ENCODE results near the gene PRKAR1B. TPM values are rescaled to one million over a fixed set of nuclear protein-coding genes. Genes with fewer than 3 reads are reported as not detected.
"Not testable (repeated sequence)": the region's sequence is repeated elsewhere in the genome, so short reads cannot be mapped to it uniquely, and the experiment has no call there.

Gene PRKAR1B
- total RNA-seq, 1 donor from 2014 or later = 19.9 TPM

DNA sequence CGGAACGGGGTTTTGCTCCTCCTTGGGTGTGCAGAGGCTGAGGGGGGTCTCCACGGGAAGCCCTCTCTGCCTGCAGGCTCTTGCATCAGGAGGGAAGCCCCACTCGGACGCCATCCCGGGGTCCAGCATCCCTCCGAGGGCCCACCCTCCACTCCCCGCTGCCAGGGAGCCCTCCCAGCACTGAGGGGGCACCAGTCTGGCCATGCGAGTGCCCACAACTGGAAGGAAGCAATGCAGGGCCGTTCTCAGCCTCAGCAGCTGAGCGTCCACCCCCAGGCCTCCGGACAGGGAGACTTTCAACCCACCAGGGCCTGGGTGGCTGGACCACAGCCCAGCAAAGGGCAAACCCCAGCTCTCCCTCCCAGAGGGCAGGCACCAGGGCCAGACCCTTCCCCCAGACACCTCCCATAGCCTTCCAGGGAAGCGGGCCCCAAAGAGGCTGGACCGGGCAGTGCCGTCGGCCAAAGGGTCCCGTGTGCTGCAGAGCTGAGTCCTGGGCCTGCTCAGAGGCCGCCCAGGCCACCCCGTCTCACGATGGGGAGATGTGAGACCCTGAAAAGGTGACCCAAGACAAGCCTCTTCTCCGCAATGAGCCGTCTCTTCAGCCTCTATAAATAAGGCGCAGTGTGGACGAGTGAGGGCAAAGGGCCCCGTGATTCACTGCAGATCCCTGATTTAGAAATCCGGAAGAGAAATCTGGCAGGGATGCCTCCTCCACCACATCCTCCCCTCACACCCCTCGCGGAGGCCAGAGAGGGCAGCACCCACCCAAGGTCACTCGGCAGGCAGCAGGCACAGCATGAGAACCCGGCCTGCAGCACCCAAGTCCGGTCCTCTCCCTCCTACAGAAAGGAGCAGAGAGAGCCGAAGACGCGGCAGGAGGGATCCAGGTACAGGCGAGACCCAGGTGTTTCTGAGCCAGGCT is 82.4 kb downstream of the PRKAR1B start:
- DNase-seq (ENCODE audit: low spot score) = no peak

DNA sequence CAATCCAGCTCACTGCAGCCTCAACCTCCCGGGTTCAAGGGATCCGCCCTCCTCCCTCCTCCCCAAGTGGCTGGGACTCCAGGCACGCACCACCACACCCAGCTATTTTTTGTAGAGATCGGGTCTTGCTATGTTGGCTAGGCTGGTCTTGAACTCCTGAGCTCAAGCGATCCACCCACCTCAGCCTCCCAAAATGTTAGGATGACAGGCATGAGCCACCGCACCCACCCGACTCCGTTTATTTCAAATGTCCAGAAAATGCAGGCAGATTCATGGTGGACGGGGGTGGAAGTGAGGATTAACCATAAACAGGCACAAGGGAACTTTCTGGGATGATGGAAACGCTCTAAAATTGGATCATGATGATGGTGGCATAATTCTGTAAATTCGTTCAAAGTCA is 85.1 kb downstream of the PRKAR1B start:
- DNase-seq (ENCODE audit: low spot score) = no peak

DNA sequence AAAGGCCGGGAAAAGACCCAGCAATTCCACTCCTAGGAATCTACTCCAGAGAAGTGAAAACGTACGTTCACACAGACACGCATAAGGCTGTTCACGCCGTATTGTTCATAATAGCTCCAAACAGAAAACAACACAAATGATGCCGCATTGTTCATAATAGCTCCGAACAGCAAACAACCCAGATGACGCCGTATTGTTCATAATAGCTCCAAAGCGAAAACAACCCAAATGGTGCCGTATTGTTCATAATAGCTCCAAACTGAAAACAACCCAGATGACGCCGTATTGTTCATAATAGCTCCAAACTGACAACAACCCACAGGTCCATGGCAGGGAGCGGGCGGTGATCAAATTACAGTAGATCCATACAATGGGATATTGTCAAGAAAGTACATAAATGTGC is 85.8 kb downstream of the PRKAR1B start:
- DNase-seq (ENCODE audit: low spot score) = no peak

DNA sequence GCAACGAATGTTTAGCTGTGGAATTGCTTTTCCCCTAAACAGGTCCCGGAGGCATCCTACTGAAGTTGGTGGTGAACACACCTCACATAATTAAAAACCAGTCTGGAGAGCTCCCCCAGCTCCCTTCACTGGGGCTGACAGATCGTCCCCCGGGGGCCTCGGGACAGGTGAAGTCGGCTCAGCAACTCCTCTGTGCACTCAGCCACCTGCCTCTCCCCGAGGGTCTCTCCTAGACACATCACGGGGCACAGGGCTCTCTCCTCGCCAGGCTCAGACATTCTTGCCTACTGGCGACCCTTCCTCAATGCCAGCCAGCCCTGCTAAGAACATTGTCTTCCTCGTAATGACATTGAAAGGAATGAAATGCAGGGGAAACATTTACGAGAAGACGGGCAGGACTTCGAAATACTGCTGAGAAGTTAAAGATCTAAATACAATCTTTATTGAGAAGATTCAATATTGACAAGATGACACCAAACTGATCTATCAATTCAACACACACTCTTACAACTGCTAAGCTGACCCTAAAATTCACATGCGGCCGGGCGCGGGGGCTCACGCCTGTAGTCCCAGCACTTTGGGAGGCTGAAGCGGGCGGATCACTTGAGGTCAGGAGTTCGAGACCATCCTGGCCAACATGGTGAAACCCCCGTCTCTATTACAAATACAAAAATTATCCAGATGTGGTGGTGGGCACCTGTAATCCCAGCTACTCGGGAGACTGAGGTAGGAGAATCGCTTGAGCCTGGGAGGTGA is 88.6 kb downstream of the PRKAR1B start:
- DNase-seq (ENCODE audit: low spot score) = no peak

DNA sequence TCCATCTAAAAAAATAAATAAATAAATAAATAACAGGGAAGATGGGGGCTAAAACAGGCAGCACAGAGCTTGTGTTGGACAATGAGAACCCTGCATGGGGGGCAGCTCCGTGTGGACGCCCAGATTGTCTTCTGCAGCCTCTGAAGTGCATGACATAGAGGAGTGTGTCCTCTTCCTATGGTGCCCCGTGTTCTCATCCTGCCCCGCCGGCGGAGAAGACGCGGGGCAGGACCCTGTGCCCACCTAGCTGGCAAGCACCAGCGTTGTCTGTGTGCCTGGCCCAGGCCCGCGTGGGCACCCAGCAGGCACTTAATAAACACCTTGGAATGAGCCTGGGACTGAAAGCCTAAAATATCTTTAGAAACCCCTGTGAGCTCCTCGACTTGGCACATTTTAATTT is 89.3 kb downstream of the PRKAR1B start:
- no peak for DNase-seq (ENCODE audit: low spot score)

DNA sequence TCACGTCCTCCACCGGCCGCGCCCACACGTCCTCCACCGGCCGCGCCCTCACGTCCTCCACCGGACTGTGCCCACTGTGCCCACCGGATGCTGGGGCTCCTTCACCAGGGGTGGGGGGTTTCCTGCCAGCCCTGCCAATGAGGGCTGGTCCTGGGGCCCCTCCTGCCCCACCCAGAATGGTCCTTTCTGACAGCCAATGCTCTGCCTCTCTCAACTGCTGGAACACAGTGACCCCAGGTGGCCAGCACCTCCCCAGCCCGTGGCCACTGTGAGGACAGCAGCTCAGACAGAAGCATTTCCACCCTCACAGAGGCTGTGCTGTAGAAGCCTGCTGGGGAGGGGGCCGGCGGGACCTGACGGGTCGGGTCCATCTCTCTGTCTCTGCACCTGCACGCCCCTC is 90.7 kb downstream of the PRKAR1B start:
- no peak for DNase-seq (ENCODE audit: low spot score)

DNA sequence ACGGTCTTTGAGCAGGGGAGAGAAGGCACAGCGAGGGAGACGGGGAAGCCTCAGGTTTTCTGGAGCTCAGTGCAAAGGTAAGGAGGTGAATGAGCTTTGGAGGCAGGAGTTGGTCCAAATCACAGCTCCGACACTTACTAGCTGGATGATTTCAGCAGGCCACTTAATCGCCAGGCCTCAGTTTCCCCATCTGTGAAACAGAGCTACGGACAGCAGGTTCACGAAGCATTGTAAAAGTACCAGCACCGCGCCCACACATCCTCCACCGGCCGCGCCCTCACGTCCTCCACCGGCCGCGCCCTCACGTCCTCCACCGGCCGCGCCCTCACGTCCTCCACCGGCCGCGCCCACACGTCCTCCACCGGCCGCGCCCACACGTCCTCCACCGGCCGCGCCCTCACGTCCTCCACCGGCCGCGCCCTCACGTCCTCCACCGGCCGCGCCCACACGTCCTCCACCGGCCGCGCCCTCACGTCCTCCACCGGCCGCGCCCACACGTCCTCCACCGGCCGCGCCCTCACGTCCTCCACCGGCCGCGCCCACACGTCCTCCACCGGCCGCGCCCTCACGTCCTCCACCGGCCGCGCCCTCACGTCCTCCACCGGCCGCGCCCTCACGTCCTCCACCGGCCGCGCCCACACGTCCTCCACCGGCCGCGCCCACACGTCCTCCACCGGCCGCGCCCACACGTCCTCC is 91.2 kb downstream of the PRKAR1B start:
- DNase-seq (ENCODE audit: low spot score) = not testable (repeated sequence)

DNA sequence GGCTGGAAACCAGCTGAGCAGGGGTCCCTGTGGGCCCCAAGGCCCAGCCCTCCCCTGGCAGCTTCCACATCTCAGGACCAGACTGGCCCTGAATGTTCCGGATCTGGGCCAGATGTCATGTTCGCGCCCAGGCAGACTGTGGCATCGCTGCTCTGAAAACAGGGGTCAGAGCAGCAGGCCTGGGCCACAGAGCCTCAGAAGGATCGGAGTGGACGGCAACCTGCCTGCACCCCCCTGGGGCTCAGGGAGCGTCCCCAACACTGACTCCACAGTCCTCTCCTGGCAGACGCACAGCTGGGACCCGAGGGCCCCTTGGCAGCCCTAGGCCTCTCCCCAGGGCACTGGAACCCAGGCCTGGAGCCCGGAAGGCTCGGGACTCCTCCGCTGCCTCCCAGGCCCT is 91.9 kb downstream of the PRKAR1B start:
- DNase-seq (ENCODE audit: low spot score) = no peak

DNA sequence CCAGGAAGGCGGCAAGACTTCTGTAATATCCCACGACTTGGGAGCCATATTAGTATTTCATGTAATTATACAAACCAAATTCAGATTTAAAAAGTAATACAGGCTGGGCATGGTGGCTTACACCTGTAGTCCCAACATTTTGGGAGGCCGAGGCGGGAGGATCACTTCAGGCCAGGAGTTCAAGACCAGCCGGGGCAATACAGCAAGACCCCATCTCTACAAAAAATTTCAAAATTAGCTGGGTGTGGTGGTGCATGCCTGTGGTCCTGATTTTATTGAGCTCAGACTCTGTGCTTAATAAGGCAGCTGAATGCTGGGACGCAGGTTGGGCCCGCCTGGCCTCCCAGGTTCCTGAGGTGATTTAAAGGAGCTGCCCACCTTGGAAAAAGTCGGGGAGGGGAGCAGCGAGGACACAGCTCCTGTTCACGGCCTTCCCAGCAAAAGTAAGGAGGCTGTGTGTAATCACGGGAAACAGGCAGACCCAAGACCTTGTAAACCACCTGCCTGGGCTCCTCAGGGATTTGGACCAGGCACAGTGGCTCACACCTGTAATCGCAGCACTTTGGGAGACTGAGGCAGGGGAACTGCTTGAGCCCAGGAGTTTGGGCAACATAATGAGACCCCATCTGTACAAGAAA is 93.6 kb downstream of the PRKAR1B start:
- DNase-seq (ENCODE audit: low spot score) = no peak

DNA sequence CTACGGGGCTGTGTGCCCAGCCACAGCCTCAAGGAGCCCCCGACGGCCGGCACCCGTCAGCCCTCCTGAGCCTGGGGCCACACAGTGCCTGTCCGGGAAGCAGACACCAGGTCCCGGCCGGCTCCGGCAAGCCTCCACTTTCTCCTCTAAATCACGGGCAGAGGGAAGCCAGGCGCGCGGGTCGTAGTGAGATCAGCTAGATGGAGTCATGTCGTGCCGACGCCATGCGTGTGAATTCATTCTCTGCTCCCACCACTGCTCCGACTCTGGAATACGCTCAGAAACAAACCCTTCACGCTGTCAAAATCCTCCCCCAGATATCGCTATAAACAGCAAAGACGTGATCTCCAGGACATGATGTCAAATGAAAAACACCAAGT is 94.3 kb downstream of the PRKAR1B start:
- no peak for DNase-seq (ENCODE audit: low spot score)

DNA sequence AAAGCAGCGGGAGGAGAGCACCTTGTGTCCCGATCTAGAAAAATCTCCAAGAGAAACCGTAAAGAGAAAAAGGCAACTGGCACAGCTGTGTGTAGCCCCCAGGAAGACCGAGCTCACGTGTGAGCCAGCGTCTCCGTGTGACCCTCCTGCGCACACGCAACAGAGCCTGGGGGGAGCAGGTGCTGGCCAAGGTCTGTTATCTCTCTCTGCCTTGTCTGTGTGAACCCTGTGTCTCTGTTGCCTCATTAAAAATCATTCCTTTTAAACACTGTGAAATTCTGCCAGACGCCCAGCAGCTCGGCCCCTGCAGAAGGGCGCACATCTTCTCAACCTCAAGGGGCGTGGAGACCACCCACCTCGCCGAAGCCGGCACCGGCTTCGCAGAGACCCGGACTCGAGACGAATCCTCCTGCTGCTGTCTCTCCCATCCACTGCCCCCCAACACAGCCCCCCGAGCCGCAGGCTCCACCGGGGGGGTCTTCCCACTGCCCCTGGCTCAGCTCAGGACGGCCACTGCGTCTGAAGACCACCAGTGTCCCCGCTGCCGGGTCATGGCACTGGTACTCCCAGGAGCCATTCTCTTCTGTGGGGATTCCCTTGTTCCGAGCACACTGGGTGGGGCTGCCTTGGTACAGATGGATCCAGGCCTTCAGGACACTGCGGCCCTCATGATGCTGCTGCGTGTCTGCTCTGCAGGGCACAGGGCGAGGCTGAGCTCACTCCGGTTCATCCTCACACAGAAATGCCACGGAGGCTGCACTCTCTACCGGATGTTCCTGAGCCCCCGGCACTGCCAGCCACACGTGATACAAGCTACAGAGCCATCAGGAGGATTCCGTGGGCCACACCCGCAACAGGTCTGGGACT is 94.9 kb downstream of the PRKAR1B start:
- DNase-seq (ENCODE audit: low spot score) = no peak

DNA sequence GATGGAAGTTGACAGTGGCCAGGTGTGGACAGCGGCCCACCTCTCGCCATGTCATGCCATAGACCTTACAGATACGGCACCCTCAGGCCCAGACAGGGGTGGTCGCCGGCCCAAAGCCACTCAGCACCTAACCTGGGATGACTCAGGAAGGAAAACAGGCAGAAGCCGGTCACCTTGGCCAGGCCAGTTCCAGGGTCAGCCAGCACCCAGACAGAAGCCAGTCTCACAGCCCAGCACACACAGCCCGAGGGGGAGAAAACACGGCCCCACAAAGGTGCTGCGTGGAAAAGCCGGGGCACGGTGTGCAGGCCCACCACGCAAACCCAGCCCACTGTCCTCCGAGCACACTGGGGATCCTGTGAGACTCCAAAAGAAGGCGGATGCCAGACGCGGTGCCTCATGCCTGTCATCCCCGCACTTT is 95.8 kb downstream of the PRKAR1B start:
- DNase-seq (ENCODE audit: low spot score) = no peak

DNA sequence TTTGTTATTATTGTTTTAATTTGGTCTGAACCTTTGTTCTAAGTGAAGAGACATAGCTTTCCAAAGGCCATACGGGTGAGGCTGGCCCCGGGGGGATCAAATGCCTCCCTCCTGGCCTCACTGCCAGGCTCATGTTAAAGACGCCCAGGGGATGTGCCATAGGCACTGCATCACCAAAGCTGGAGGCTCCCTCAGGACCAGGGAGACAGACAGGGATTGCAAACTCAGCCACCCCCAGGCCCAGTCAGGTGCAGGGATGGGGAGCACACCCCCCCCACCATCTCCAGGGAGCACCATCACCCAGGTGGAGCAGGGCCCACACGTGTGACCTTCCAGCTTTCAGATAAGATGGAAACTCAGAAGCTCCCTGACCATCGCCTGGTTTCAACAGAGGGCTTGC is 96.5 kb downstream of the PRKAR1B start:
- DNase-seq (ENCODE audit: low spot score) = no peak

DNA sequence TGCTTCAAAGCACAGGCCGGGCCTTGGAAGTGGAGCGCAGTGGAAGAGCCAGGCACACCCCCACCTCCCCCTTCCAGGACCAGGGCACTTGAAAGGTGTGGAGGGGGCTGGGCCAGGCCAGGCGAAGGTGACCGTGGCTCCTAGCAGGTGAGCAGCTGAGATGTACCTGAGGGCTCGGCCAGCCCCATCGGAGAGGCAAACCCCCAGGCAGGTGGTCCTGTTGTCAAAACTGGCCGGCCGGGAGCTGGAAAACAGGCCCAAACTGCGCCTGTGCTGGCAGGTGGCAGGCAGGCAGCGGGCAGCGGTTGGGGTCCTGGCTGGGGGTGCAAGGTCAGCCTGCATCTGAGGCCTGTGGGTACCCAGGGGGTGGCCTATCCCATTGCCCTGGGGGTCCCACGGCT is 97.0 kb downstream of the PRKAR1B start:
- no peak for DNase-seq (ENCODE audit: low spot score)

DNA sequence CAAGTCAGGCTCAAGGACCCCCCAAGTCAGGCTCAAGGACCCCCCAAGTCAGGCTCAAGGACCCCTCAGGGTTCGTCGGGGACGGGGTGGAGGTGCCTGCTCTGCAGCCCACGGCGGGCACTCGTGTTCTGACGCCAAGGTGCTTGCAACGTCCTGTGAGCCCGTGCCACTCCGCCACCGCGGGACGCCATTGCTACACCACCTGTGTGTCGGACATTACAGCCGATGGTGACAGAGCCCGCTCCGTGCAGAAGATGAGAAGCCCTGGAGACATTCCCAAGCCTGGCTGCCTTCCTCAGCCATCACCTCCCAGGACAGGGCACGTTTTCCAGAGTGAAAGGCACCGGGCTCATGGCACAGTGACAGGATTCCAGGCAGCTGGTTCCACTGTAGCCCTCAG is 98.3 kb downstream of the PRKAR1B start:
- no peak for DNase-seq (ENCODE audit: low spot score)

DNA sequence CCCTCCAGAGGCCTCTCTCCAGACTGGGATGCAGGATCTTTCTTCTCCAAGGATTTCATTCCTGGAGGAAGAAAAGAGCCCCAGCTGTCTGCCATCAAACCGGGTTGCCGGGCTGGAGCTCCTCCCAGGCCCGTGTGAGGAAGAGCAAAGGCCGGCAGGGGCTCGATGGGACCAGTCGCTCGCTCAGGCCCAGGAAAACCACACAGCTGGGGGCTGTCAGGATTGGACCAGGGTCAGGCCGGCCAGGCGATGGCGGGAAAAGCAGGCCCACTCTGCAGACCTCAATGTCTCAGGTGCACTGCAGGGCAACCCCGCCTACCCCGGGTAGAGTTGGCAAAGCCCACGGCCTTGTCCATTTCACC is 98.7 kb downstream of the PRKAR1B start:
- no peak for DNase-seq (ENCODE audit: low spot score)

DNA sequence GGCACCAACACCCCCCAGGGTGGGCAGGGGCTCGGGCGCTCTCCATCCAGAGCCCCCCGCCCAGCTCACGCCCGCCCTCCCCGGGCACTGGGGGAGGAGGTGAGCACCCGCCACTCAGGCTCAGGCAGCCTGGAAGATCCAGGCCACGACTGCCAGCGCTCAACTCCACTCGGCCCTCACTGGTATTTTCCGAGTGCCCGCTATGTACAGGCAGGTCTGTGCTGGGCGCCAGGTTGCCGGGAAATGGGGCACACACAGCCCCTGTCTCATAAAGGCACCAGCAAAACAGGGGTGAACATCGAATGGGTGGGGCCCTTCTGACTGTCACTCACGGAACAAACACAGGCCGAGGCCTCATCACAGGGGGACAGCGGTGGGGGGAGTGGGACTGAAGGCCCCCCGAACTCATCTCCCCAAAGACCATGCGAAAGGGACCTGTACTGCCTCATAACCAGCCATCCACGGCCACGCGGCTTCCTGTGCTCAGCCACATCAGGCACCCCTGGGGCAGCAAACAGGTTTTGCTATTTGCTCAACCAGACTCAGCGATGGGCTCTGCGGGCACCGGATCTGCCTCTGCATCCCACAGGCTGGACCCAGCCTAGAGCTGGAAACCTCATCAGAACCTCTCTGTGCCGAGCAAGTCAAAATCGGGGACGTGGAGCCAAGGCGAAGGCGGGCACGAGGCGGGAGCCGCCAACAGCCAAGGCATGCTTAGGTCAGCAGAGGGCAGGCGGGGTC is 99.2 kb downstream of the PRKAR1B start:
- DNase-seq (ENCODE audit: low spot score) = no peak

DNA sequence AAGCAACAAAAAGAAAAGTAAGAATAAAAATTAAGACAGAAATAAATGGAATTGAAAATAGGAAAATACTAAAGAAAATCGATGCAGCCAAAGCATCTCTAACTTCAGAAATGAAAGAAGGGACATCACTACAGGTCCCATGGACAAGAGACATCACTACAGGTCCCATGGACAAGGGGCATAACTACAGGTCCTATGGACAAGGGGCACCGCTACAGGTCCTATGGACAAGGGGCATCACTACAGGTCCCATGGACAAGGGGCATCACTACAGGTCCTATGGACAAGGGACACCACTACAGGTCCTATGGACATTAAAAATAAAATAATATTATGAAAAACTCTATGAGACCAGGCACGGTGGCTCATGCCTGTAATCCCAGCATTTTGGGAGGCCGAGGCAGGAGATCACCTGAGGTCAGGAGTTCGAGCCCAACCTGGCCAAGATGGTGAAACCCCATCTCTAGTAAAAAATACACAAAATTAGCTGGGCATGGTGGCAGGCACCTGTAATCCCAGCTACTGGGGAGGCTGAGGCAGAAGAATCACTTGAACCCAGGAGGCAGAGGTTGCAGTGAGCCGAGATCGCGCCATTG is 101.6 kb downstream of the PRKAR1B start:
- no peak for DNase-seq (ENCODE audit: low spot score)

DNA sequence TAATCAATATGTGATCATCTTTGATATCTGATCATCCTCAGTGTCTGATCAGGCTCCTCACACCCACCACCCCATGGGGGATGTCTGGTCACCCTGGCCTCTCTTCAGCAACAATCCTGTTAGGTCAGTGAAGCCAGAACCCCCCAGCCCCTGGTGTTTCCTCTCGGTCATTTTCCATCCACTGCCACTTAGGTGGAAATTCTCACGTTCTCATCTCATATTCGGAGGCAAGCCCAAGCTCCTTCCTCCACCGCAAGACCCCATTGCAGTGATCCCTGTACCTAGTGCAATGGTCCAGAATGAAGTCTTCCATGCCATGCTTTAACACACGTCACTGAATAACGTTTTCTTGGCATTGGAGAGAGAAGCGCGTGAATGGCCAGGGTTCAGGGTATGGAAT is 103.6 kb downstream of the PRKAR1B start:
- DNase-seq (ENCODE audit: low spot score) = no peak
